Tibial nerve (tissue), 3 donors: ENCODE results near the gene CCDC85C.

Experiments used
- POLR2A ChIP-seq, 2 donors: fragments of 450-650 bp; IDR thresholded peaks; one replicate each; pipeline ENCODE4 v1.6.1; 2017; ENCODE audit warnings: antibody characterized with exemption in 2 of 2, mild to moderate bottlenecking in 2 of 2, moderate library complexity in 2 of 2
- TF ChIP-seq, protein P1 (sequence below), 5 experiments: fragments of 200-600 bp in 3 of 5; fragments of 450-650 bp in 2 of 5; sonication (generic) in 3 of 5; IDR thresholded peaks; one replicate each; pipeline ENCODE4 v1.5.1; 2016 to 2019; ENCODE audit warnings: antibody characterized with exemption in 5 of 5, mild to moderate bottlenecking in 3 of 5, moderate library complexity in 2 of 5

GRCh38 chr14:99497894-99498293 is 106.1 kb downstream of the CCDC85C start:
- TF ChIP-seq, protein P1, sequence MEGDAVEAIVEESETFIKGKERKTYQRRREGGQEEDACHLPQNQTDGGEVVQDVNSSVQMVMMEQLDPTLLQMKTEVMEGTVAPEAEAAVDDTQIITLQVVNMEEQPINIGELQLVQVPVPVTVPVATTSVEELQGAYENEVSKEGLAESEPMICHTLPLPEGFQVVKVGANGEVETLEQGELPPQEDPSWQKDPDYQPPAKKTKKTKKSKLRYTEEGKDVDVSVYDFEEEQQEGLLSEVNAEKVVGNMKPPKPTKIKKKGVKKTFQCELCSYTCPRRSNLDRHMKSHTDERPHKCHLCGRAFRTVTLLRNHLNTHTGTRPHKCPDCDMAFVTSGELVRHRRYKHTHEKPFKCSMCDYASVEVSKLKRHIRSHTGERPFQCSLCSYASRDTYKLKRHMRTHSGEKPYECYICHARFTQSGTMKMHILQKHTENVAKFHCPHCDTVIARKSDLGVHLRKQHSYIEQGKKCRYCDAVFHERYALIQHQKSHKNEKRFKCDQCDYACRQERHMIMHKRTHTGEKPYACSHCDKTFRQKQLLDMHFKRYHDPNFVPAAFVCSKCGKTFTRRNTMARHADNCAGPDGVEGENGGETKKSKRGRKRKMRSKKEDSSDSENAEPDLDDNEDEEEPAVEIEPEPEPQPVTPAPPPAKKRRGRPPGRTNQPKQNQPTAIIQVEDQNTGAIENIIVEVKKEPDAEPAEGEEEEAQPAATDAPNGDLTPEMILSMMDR (IDR thresholded peaks at IDR 0.05), result no peak
- TF ChIP-seq POLR2A (IDR thresholded peaks at IDR 0.05), result no peak
